LHCN-M2 (cell line): ENCODE data around the gene RP9. TPM values are rescaled to one million over a fixed set of nuclear protein-coding genes. Genes with fewer than 3 reads are reported as not detected.

Source experiments
- DNase-seq: peaks from one replicate; pipeline ENCODE4 v3.0.0-alpha.2; 2012; ENCODE audit warnings: low read depth
- polyA plus RNA-seq: library from polyadenylated mRNA; unstranded; fragments of >200 nt; gene quantifications from one replicate; pipeline ENCODE4 v1.2.1, GENCODE V29; 2012; ENCODE audit warnings: missing spikeins
- total RNA-seq: library from RNA; depleted of rRNA; stranded (reverse); fragments of >200 nt; gene quantifications from 2 replicates; pipeline ENCODE4 v1.2.3, GENCODE V29; 2014; rRNA removed

RP9 gene, protein sequence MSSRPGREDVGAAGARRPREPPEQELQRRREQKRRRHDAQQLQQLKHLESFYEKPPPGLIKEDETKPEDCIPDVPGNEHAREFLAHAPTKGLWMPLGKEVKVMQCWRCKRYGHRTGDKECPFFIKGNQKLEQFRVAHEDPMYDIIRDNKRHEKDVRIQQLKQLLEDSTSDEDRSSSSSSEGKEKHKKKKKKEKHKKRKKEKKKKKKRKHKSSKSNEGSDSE
- total RNA-seq: 12.7 and 18.5 TPM in 2 replicates
- polyA plus RNA-seq: 30.0 TPM

DNA sequence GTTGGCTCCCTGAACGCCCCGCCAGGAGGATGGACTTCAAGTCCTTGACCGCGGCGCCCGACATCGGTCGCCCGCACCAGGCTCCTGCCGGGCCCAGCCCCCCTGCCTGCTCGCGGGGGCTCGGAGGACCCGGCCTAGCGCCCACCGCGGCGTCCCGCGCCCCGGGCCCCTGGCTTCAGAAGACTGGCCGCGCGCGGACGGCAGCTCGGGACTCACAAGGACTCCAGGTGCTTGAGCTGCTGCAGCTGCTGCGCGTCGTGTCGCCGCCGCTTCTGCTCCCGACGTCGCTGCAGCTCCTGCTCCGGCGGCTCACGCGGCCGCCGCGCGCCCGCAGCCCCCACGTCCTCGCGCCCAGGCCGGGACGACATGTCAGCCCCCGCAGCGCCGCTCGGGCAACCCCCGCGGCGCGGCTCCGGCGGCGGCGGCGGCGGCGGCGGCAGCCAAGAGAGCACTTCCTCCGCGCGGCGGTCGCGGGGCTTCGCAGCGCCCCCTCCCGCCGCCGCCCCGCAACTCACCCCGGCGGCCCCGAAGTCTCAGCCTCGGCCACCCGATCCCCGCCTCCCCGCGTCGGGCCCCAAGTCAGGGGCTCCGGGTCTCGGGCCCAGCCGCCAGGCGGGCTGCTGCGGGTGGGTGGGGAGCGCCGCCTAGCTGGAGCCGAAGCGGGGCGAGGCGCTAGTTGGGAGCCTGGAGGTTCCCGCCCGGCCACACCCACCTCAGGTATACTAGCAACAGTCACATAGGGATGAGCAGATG is at the start of gene RP9:
RP9 (minus strand) TSS at position 400 of the 753 bp plus-strand sequence; CDS start at position 368, 32 bp downstream.
- DNase-seq: peak; percentile 64

GRCh38 chr7:33157781-33158180 is 48.6 kb upstream of the RP9 start:
- no peak for DNase-seq

- DNase-seq: peak; percentile 28
These were observed 48.1 kb upstream of the RP9 start for GRCh38 chr7:33157311-33157710.

- DNase-seq: no peak
These were observed 47.2 kb upstream of the RP9 start for GRCh38 chr7:33156441-33156840.

- peak; percentile 89 for DNase-seq
These were observed 46.6 kb upstream of the RP9 start for GRCh38 chr7:33155811-33156210.

DNA sequence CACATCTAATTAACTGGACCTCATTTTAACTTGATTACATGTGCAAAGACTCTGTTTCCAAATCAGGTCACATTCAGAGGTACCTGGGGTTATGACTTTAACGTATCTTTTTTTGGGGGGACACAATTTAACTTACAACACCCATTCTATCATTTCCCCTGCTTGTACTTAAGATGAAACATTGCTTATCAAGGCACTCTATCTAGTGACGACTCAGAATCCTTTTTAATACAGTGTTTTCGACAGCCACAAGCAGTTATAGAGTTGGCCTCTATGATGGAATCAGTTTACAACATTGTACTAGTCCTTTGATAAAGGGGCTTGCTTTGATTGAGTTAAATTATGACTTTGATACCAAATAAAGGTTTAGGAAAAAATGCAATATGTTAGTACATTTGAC is 42.9 kb upstream of the RP9 start:
- DNase-seq: no peak

DNA sequence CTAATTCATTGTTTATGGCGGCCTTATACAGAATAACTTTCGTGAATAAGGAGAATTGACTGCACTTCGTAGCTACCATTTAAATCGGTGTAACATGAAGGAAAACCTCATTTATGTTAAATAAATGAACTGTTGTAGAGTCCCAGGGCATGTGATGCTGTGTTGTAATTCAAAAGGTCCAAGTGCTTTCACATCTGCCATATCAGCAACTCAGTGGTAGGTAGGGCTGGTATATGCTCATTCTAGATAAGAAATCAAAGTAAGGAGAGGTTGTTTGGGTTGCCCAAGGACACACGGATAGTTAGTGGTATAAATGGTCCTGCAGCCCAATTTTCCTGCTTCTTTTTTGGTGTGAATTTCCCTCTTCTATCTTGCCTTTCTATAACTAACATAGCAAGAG is 36.0 kb upstream of the RP9 start:
- DNase-seq: no peak

DNA sequence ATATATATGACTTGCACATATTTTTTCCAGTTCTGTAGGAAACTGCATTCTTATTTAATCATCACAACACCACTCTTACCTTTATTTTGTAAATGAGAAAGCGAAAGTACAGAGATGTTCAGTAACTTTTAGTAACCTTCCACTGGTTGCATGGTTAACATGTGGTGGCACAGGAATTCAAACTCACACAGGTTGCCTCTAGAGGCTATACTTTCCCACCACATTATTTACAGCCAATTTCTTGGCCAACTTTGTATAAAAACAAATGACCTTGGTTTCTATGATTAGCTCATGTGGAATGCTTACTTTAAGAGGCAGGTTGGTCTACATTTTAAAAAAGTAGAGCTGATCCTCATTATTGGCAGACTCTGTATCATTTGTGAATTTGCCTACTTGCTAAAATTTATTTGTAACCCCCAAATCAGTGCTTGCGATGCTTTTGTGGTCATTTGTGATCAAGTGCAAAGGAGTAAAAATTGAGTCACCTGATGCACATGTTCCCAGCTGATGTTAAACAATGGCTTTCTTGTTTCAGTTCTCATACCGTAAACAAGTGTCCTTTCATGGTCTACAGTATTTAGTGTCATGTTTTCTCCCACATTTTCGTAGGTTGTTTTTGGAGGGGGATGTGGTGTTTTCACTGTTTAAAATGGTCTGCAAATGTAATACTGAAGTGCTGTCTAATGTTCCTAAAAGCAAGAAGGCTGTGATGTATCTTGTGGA is 35.0 kb upstream of the RP9 start:
- peak; percentile 40 for DNase-seq

GRCh38 chr7:33142585-33142984 is 33.4 kb upstream of the RP9 start:
- DNase-seq: no peak

DNA sequence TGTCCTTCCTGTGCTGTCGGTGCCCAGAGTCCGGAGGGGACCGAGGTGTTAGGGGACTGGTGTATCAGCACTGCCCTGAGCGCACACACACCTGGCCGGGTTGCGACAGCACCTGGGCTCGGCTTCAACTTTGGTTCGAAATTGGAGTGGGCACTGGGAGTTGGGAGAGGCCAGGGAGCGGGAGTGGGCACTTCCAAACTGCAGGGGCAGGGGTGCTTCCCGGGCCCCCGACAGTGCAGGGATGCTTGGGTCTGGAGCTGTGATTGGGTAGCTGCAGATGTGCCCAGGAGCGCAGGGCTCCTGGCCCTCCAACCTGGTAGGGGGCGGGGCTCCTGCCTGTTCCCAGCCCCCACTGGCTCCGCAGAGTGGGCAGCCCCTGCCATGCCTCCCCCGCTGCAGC is 27.9 kb upstream of the RP9 start:
- no peak for DNase-seq

DNA sequence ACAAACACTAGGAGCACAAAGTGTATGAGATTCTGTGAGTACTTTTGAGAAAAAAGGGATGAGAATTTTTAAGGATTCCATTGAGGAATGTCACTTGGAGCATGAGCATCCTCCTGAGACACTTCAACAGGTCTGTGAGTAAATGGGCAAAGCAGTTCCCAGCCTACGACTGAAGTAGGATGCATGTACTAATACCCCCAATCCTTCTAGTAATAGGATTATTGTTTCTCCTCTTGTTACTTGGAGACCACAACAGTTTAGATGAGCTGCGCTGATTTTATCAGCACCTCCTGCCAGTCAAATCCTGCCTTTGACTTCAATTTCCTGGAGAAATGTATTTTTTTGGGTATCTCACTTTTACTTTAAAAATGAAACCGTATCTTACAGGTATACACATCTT is 21.0 kb upstream of the RP9 start:
- DNase-seq: no peak

GRCh38 chr7:33129806-33130153 is 20.6 kb upstream of the RP9 start:
- no peak for DNase-seq

DNA sequence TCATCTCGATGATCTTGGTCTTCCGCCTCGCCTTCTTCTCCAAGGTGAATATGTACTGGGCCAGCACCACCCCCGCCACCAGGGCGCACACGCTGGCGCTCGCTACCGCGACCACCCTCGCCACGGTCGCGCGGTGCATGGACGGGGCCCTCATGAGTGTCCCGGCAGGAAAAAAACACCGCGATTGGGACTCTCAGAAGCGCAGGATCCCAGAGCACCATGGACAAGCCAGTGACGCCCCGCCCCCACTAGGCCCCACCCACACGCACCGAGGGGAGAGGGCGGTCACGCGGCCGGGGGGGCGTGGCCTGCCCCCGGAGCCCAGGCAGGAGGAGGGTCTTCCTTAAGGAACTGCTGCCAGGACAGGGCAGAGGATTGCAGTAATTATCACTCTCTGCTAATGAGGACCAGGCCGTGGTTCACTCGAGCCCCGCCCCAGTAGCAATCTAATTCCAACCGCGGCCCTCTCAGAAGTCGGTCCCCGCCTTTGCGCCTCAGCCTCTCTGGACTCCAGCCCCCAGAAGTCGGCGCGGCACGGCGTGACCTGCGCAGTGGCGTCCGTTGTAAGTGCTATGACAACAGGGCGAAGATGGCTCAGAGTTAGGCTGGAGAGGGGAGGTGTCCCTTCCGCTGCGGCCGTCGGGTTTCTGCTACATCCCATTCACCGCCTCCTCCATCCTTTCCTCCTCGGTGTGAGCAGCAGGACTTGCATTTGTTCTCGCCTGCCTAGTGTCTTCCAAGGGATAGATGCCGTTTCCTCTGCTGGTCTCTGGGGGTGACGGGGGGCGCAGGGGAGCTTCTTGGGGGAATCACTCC is 20.0 kb upstream of the RP9 start, which contains the start of gene BBS9:
BBS9 (plus strand) TSS at position 575 of the 816 bp plus-strand sequence. CDS start 16,689 bp downstream, outside the sequence.
- peak; percentile 96 for DNase-seq

- no peak for DNase-seq
These were observed 19.4 kb upstream of the RP9 start for GRCh38 chr7:33128631-33128989.

DNA sequence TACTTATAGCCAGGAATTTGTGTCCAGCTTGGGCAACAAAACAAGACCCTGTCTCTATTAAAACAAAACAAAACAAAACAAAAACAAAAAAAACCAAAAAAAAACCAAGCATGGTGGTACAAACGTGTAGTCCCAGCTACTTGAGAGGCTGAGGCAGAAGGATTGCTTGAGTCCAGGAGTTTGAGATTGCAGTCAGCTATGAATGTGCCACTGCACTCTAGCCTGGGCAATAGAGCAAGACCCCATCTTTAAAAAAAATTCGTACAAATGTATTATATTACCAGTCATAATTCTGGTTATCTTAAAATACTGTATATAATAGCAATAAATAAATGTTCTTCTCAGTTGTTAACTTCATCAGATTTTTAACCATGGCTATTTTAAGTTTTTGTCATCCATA is 17.9 kb upstream of the RP9 start:
- DNase-seq: no peak

DNA sequence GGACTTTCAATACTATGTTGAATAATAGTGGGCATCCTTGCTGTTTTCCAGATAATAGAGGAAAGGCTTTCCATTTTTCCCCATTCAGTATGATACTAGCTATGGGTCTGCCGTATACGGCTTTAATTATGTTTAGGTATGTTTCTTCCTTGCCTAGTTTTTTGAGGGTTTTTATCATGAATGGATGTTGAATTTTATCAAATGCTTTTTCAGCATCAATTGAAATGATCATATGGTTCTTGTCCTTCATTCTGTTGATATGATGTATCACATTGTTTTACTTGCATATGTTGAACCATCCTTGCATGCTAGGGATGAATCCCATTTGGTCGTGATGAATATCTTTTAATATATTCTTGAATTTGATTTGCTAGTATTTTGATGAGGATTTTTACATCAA is 9.2 kb upstream of the RP9 start:
- DNase-seq: no peak

GRCh38 chr7:33114976-33115375 is 5.8 kb upstream of the RP9 start:
- DNase-seq: no peak

GRCh38 chr7:33111614-33112013 is 2.4 kb upstream of the RP9 start:
- no peak for DNase-seq

- peak; percentile 55 for DNase-seq
These were observed 594 bp upstream of the RP9 start for GRCh38 chr7:33109758-33110238.

GRCh38 chr7:33108554-33109004 is 625 bp downstream of the RP9 start:
- DNase-seq: peak; percentile 50
